ENCODE measurements around the gene MPDU1.

Gene MPDU1

GRCh38 chr17:7560172-7561027, 23.3 kb upstream of the MPDU1 start:
- peak; percentile 61 for DNase-seq

DNA sequence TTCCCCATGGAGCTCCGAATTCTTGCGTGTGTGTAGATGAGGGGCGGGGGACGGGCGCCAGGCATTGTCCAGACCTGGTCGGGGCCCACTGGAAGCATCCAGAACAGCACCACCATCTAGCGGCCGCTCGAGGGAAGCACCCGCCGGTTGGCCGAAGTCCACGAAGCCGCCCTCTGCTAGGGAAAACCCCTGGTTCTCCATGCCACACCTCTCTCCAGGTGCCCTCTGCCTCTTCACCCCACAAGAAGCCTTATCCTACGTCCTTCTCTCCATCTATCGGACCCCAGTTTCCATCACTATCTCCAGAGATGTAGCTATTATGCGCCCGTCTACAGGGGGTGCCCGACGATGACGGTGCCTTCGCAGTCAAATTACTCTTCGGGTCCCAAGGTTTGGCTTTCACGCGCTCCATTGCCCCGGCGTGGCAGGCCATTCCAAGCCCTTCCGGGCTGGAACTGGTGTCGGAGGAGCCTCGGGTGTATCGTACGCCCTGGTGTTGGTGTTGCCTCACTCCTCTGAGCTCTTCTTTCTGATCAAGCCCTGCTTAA, 22.6 kb upstream of the MPDU1 start:
- peak; percentile 85 for DNase-seq

DNA sequence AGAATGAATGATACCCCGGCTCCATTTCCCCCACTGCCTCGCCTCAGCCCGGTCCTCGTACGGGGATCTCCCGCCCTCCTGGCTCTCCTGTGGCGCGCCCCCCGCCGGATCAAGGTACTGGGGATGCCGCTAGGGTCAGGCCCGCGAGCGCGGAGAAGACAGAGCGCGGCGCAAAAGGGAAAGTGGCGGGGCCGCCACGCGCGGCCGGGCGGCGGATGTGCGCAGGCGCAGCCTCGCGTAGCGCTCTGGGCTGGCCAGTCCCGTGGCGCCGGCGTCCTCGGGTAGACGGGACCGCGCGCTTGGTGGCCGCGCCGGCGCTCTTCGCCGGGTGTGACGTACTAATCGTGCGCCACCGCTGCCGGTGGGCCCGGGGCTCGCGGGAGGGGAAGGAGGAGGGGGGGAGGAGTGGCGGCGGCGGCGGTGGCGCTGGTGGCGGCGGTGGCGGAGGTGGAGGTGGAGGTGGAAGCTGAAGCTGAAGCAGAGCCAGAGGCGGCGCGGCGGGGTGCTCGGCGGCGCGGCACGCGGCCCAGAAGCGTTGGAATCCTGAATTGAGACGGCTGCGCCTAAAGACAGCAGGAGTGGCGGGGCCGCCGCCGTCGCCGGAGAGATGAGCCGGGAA, 22.0 kb upstream of the MPDU1 start, which contains the start of gene SENP3:
SENP3 (plus strand) TSS at position 331 of the 619 bp plus-strand sequence. CDS start 1,158 bp downstream, outside the sequence.
- peak; percentile 92 for DNase-seq

- no peak for DNase-seq
Measured at GRCh38 chr17:7562208-7562605, 21.4 kb upstream of the MPDU1 start.

- DNase-seq: no peak
Measured at GRCh38 chr17:7563115-7563869, 20.4 kb upstream of the MPDU1 start.

DNA sequence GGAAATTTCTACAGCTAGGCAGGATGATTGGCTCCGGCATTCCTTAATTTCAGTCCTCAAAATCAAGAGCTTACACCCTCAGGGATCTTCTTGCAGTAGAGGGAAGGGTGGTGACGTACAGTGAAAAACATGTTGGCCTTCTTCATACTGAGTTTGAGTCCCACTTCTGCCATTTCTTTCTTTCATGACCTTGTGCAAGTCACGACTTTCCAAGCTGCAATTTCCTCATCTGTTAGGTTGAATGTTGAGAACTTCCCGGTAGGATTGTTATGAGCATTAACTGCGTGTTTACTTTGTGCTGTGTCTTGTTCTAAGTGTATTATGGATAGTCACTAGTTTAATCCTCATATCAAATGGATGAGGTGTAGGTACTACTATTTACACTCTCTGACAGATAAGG, 14.1 kb upstream of the MPDU1 start:
- no peak for DNase-seq

GRCh38 chr17:7570351-7570750, 13.3 kb upstream of the MPDU1 start:
- DNase-seq: no peak

DNA sequence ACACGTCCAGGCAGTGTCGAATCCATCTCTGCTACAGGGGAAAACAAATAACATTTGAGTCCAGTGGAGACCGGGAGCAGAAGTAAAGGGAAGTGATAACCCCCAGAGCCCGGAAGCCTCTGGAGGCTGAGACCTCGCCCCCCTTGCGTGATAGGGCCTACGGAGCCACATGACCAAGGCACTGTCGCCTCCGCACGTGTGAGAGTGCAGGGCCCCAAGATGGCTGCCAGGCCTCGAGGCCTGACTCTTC, 11.4 kb upstream of the MPDU1 start:
- DNase-seq: no peak

- peak; percentile 99 for DNase-seq
Measured at GRCh38 chr17:7572588-7573323, 10.9 kb upstream of the MPDU1 start.

GRCh38 chr17:7573324-7574080, 10.2 kb upstream of the MPDU1 start:
- DNase-seq: peak; percentile 95

DNA sequence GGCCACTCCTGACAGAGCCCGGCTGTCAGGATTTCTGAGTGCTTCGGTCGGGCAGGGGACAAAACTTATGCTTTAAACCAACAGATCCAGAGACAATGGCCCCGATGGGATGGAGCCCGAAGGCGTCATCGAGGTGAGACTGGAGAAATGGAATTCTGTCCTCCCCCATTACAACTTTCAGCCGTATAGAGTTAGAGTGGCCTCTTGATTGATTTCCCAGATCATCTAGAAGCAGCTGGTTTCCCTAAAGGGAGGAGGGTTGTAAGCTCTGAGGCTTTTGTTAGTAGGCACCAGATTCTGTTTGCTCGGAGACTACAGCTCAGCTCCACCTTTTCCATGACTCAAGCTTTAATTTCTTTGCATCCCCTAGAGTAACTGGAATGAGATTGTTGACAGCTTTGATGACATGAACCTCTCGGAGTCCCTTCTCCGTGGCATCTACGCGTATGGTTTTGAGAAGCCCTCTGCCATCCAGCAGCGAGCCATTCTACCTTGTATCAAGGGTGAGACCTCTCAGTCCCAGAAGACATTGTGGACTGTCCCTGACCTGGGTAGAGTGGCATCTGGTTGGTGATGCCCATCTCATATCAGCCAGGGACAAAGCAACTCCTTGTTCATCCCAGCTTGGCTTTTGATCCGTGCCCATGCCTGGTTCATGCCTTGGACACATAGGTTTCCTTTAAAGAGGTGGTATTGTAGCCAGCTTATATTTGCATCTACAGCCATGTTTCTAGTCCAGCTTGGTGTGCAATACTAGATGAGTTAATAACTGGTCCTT, 9.3 kb upstream of the MPDU1 start:
- no peak for DNase-seq

GRCh38 chr17:7575481-7575883, 8.2 kb upstream of the MPDU1 start:
- no peak for DNase-seq

DNA sequence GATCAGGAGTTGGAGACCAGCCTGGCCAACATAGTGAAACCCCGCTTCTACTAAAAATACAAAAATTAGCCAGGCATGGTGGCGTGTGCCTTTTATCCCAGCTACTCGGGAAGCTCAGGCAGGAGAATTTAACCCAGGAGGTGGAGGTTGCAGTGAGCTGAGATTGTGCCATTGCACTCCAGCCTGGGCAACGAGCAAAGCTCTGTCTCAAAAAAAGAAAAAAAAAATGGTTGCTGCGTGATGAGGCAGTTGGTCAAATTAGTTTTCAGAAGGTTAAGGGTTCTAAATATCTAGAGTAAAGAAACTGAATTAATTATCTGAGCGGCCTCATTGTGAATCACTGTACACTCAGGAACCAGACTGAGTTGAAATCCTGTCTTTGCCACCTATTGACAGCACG, 7.7 kb upstream of the MPDU1 start:
- DNase-seq: no peak

DNA sequence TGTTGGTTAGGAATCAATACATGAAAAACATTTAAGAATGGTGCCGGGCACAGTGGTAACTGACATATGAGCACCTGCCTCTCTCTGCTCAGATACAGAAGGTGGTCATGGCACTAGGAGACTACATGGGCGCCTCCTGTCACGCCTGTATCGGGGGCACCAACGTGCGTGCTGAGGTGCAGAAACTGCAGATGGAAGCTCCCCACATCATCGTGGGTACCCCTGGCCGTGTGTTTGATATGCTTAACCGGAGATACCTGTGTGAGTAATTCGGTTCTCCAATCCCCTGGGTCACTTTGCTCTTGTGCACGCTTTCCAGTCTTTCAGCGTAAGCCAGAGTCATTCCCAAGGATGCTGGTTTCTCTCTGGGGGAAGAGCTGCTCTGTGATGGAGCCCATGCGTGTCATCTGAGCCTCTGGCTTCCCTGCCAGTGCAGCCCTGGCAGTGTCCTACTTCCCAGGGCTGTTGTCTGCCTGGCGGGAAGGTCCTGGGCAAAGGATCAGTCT, 7.2 kb upstream of the MPDU1 start:
- DNase-seq: no peak

DNA sequence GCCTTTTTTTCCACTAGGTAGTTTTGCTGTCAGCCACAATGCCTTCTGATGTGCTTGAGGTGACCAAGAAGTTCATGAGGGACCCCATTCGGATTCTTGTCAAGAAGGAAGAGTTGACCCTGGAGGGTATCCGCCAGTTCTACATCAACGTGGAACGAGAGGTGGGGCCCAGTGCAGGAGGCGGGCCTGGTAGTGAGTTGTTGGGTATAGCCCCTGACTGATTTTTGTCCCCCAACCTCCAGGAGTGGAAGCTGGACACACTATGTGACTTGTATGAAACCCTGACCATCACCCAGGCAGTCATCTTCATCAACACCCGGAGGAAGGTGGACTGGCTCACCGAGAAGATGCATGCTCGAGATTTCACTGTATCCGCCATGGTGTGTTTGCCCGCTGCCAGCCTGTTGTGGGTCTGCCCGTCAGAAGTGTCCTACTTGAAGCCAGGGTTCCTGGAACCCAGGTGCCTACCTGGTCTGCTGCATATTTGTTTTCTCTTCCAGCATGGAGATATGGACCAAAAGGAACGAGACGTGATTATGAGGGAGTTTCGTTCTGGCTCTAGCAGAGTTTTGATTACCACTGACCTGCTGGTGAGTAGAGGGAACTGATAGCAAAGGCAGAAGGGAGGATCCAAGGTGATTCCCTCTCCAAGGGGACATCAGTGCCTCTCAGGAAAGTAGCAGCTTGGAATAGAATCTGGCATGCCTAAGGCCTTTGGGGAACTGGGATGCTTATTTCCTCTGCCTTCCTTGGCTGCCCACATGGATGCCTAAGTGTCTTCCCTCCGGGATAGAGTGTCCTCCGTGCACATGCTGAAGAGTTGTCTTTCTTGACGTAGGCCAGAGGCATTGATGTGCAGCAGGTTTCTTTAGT, 6.1 kb upstream of the MPDU1 start:
- no peak for DNase-seq

GRCh38 chr17:7579001-7579833, 4.4 kb upstream of the MPDU1 start, which contains the start of gene CD68:
CD68 (plus strand) TSS chr17:7579638; CDS start chr17:7579678, 40 bp downstream.
- peak; percentile 68 for DNase-seq

GRCh38 chr17:7579834-7580603, 3.6 kb upstream of the MPDU1 start:
- no peak for DNase-seq
